ENCODE measurements around the gene TK1.

Gene TK1

GRCh38 chr17:78133971-78134898, 52.6 kb downstream of the TK1 start:
- DNase-seq (ENCODE audit: low read depth, low spot score): no peak

- no peak for DNase-seq (ENCODE audit: low read depth, low spot score)
These were observed 53.5 kb downstream of the TK1 start for GRCh38 chr17:78133179-78133951.

GRCh38 chr17:78132767-78133178, 54.1 kb downstream of the TK1 start:
- DNase-seq (ENCODE audit: low read depth, low spot score): no peak

GRCh38 chr17:78132084-78132676, 54.7 kb downstream of the TK1 start:
- no peak for DNase-seq (ENCODE audit: low read depth, low spot score)

- DNase-seq (ENCODE audit: low read depth, low spot score): no peak
These were observed 55.4 kb downstream of the TK1 start for GRCh38 chr17:78131172-78132083.

GRCh38 chr17:78130437-78131101, 56.3 kb downstream of the TK1 start, which contains the start of gene TMC8:
Gene TMC8 (plus strand): TSS chr17:78130771. CDS start chr17:78131589, 818 bp downstream.
- DNase-seq (ENCODE audit: low read depth, low spot score): no peak

- DNase-seq (ENCODE audit: low read depth, low spot score): no peak
These were observed 56.8 kb downstream of the TK1 start for GRCh38 chr17:78130090-78130436.

- DNase-seq (ENCODE audit: low read depth, low spot score): no peak
These were observed 57.3 kb downstream of the TK1 start for GRCh38 chr17:78129351-78130089.

GRCh38 chr17:78128551-78129350, 58.1 kb downstream of the TK1 start, which contains the start of gene TMC6:
Gene TMC6 (minus strand): TSS chr17:78128755. CDS start chr17:78126832, 1,923 bp downstream.
- DNase-seq (ENCODE audit: low read depth, low spot score): no peak

GRCh38 chr17:78127888-78128550, 58.8 kb downstream of the TK1 start:
- no peak for DNase-seq (ENCODE audit: low read depth, low spot score)

- DNase-seq (ENCODE audit: low read depth, low spot score): no peak
These were observed 59.5 kb downstream of the TK1 start for GRCh38 chr17:78127239-78127887.

- DNase-seq (ENCODE audit: low read depth, low spot score): no peak
These were observed 60.0 kb downstream of the TK1 start for GRCh38 chr17:78126895-78127238.

GRCh38 chr17:78125976-78126894, 60.6 kb downstream of the TK1 start:
- DNase-seq (ENCODE audit: low read depth, low spot score): no peak

GRCh38 chr17:78125138-78125913, 61.5 kb downstream of the TK1 start:
- DNase-seq (ENCODE audit: low read depth, low spot score): no peak

GRCh38 chr17:78124836-78125137, 62.1 kb downstream of the TK1 start:
- no peak for DNase-seq (ENCODE audit: low read depth, low spot score)

All from brain pericyte (primary cell).